Ovary (tissue), 9 donors: ENCODE results near the gene F8A1. TPM values are rescaled to one million over a fixed set of nuclear protein-coding genes. Genes with fewer than 3 reads are reported as not detected.
"Not testable (repeated sequence)": the region's sequence is repeated elsewhere in the genome, so short reads cannot be mapped to it uniquely, and the experiment has no call there.

Experiments used
- DNase-seq, 5 donors: peaks; one replicate each; pipeline ENCODE4 v3.0.0-alpha.2; 2019 to 2020
- H3K27ac ChIP-seq, 2 donors: fragments of 200-600 bp; one replicate each; pipeline versions ENCODE4 v1.5.1 to v1.8.0; 2019 to 2022
- H3K27me3 ChIP-seq: fragments of 200-600 bp; one replicate; pipeline ENCODE4 v1.8.0; 2022
- H3K36me3 ChIP-seq: fragments of 200-600 bp; sonication (generic); one replicate; pipeline ENCODE4 v1.5.1; 2019
- H3K4me1 ChIP-seq: one replicate; pipeline ENCODE4 v1.8.1; 2013; ENCODE audit warnings: mild to moderate bottlenecking, moderate library complexity; ENCODE audit not compliant: insufficient read depth
- H3K4me3 ChIP-seq: fragments of 200-600 bp; sonication (generic); one replicate; pipeline ENCODE4 v1.5.1; 2017
- H3K9me3 ChIP-seq, 2 donors: fragments of 200-600 bp in 1 of 2; sonication (generic) in 1 of 2; one replicate each; pipeline versions ENCODE4 v1.5.1 to v1.8.1; 2013 to 2019; ENCODE audit warnings: mild to moderate bottlenecking in 1 of 2, moderate library complexity in 1 of 2
- CTCF ChIP-seq, 3 donors: fragments of 450-650 bp in 2 of 3; fragments of 200-600 bp in 1 of 3; IDR thresholded peaks; one replicate each; pipeline versions ENCODE4 v1.5.1 to v1.8.0; 2016 to 2022; ENCODE audit warnings: antibody characterized with exemption in 3 of 3, mild to moderate bottlenecking in 1 of 3
- EP300 ChIP-seq: sonication (generic); formaldehyde crosslinking; IDR thresholded peaks from one replicate; pipeline ENCODE4 v1.6.1; 2017; ENCODE audit warnings: antibody characterized with exemption
- POLR2A ChIP-seq: fragments of 450-650 bp; IDR thresholded peaks from one replicate; pipeline ENCODE4 v1.6.1; 2017; ENCODE audit warnings: antibody characterized with exemption, mild to moderate bottlenecking, moderate library complexity
- WGBS, 3 donors: extraction: QIAGEN DNeasy Blood & Tissue Kit in 1 of 3; methylation state at CpG; one replicate each; pipeline versions ENCODE4 v1.1.5 to v1.1.7; 2013 to 2017; 5-methylcytosine and 5-hydroxymethylcytosine counted together
- intact Hi-C, 4 donors: fragments of 100-400 bp; cut with DNase I; formaldehyde crosslinking; loops; one replicate each; pipeline versions ENCODE4 v1.11.0 to v1.15.1; 2022 to 2023
- polyA plus RNA-seq, 2 donors: library from polyadenylated mRNA; stranded (reverse); fragments of 200-250 nt in 1 of 2; fragments of 350-450 nt in 1 of 2; fragmentation: Illumina TruSeq in 1 of 2; extraction: RNeasy Lipid Tissue Mini Kit (QIAGEN cat#74804) in 1 of 2; gene quantifications; one replicate each; pipeline ENCODE4 v1.2.3, GENCODE V29; 2013 to 2014
- total RNA-seq, 7 donors: library from RNA; depleted of rRNA in 2 of 7; stranded (reverse); fragments of >200 nt in 2 of 7; fragmentation: NEBNext Ultra II Directional in 3 of 7; extraction: Animal tissue kit (Norgen Biotek cat#: 25700) in 3 of 7; gene quantifications; one replicate each; pipeline versions ENCODE4 v1.1.0 to v1.2.4, GENCODE V29; 2016 to 2023
- donor health status: DM: no; HTN: no; CAD: no; lungs with moderate emphysema.
- donor health status: DM: no; HTN: no; CAD: no.
- donor health status: Bipolar disorder and iron deficiency.
- donor health status: DM: yes; HTN: yes; CAD: no.
- donor health status: DM: no; HTN: no; CAD: no.
- donor health status: DM: yes; HTN: yes; CAD: no.

The F8A1 gene
- total and polyA plus RNA-seq, 9 donors = 2.4 to 33.0 (median 14.9) TPM

GRCh38 chrX:154892296-154892695 is 6.1 kb downstream of the F8A1 start:
- Histone ChIP-seq H3K36me3 (no peaks in the 10 kb centered on the region), H3K4me1 (no peaks in the 10 kb centered on the region), H3K27me3 (no peaks in the 10 kb centered on the region), H3K4me3 (no peak overlapping the region), H3K27ac (no peak overlapping the region), H3K9me3 (no peaks in the 10 kb centered on the region)
- intact Hi-C loops = no loop called here
- 48 to 58% (median 48%) methylated on average over 1 of the region's 1 CpG for WGBS, 3 donors
- no peak for TF ChIP-seq EP300
- no peak for DNase-seq

GRCh38 chrX:154900323-154900722 is 14.2 kb downstream of the F8A1 start:
- TF ChIP-seq EP300 = no peak
- no peak for TF ChIP-seq CTCF (IDR thresholded peaks at IDR 0.05)
- no peak for TF ChIP-seq POLR2A
- Histone ChIP-seq H3K36me3 (no peaks in the 10 kb centered on the region), H3K27ac (no peak overlapping the region), H3K9me3 (no peaks in the 10 kb centered on the region), H3K4me1 (no peaks in the 10 kb centered on the region), H3K4me3 (no peak overlapping the region), H3K27me3 (no peaks in the 10 kb centered on the region)
- intact Hi-C loops = no loop called here
- no peak for DNase-seq
- 83 to 89% (median 85%) methylated on average over 8 of the region's 8 CpGs for WGBS, 3 donors

GRCh38 chrX:154902408-154902807 is 16.3 kb downstream of the F8A1 start:
- 59 to 64% (median 59%) methylated on average over 1 of the region's 1 CpG for WGBS, 3 donors
- H3K27me3 ChIP-seq = no peaks in the 10 kb centered on the region
- no peaks in the 10 kb centered on the region for H3K36me3 ChIP-seq
- H3K4me1 ChIP-seq = no peaks in the 10 kb centered on the region
- H3K27ac ChIP-seq = no peak overlapping the region
- intact Hi-C loops = no loop called here
- no peak for TF ChIP-seq POLR2A
- no peak for TF ChIP-seq EP300
- TF ChIP-seq CTCF (IDR thresholded peaks at IDR 0.05) = no peak
- H3K4me3 ChIP-seq = no peak overlapping the region
- H3K9me3 ChIP-seq = no peaks in the 10 kb centered on the region
- no peak for DNase-seq

- no peak for DNase-seq
- no peaks in the 10 kb centered on the region for H3K4me1 ChIP-seq
- TF ChIP-seq POLR2A (no peak), EP300 (no peak), CTCF (IDR thresholded peaks at IDR 0.05) (no peak)
- no peaks in the 10 kb centered on the region for H3K27me3 ChIP-seq
- intact Hi-C loops = no loop called here
- H3K4me3 ChIP-seq = no peak overlapping the region
- 72 to 80% (median 77%) methylated on average over 3 of the region's 3 CpGs for WGBS, 3 donors
- H3K36me3 ChIP-seq = no peaks in the 10 kb centered on the region
- no peak overlapping the region for H3K27ac ChIP-seq
- no peaks in the 10 kb centered on the region for H3K9me3 ChIP-seq
Observed at GRCh38 chrX:154908821-154909220, 22.7 kb downstream of the F8A1 start.

- H3K4me1 ChIP-seq, H3K9me3 ChIP-seq, H3K36me3 ChIP-seq, H3K27me3 ChIP-seq, H3K4me3 ChIP-seq, H3K27ac ChIP-seq, intact Hi-C loops, DNase-seq: not testable (repeated sequence)
- WGBS, 3 donors = 91 to 96% (median 93%) methylated on average over 4 of the region's 4 CpGs
Observed at GRCh38 chrX:154910048-154910447, 23.9 kb downstream of the F8A1 start.

- H3K9me3 ChIP-seq, H3K36me3 ChIP-seq, H3K4me3 ChIP-seq, H3K27ac ChIP-seq, DNase-seq, H3K4me1 ChIP-seq, H3K27me3 ChIP-seq, intact Hi-C loops: not testable (repeated sequence)
- WGBS, 3 donors = 82 to 90% (median 89%) methylated on average over 11 of the region's 11 CpGs
Observed at GRCh38 chrX:154910528-154910927, 24.4 kb downstream of the F8A1 start.
